Measurements from ENCODE around the gene SLTM.
"Not testable (repeated sequence)": the region's sequence is repeated elsewhere in the genome, so short reads cannot be mapped to it uniquely, and the experiment has no call there.

DNA sequence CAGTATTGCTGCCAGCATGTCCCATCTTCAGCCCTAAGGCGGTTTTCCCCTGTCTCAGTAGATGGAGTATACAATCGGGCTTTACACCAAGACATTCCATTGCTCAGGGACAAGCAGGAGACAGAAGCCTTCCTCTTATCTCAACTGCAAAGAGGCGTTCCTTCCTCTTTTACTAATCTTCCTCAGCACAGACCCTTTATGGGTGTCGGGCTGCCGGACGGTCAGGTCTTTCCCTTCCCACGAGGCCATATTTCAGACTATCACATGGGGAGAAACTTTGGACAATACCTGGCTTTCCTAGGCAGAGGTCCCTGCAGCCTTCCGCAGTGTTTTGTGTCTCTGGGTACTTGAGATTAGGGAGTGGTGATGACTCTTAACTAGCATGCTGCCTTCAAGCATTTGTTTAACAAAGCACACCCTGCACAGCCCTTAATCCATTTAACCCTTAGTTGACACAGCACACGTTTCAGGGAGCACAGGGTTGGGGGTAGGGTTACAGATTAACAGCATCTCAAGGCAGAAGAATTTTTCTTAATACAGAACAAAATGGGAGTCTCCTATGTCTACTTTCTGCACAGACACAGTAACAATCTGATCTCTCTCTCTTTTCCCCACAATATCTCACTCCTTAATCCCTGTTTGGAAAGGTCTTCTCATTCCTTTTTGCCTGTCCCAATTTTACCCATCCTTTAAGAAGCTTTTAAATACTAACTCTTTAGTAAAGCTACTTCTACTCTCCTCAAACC, 99.6 kb downstream of the SLTM start:
- not testable (repeated sequence) for TF ChIP-seq CTCF, POLR2A (IDR thresholded peaks at IDR 0.05)
